Measurements from ENCODE around the gene NOL11.
"Not testable (repeated sequence)": the region's sequence is repeated elsewhere in the genome, so short reads cannot be mapped to it uniquely, and the experiment has no call there.

Gene NOL11

GRCh38 chr17:67750067-67750466 is 32.3 kb downstream of the NOL11 start:
- in situ Hi-C loops (cut with MboI; ENCODE audit: low pct_unique_long_range_greater_than_20kb, low sequenced_read_pairs, unreplicated experiment): no loop called here
- no peak for DNase-seq (ENCODE audit: low spot score)
- no peak for TF ChIP-seq CTCF (IDR thresholded peaks at IDR 0.05; ENCODE audit: extremely low read depth, insufficient read depth, missing control alignments)

- DNase-seq (ENCODE audit: low spot score): no peak
- in situ Hi-C loops (cut with MboI; ENCODE audit: low pct_unique_long_range_greater_than_20kb, low sequenced_read_pairs, unreplicated experiment): no loop called here
- TF ChIP-seq CTCF (IDR thresholded peaks at IDR 0.05; ENCODE audit: extremely low read depth, insufficient read depth, missing control alignments): no peak
Observed at GRCh38 chr17:67751101-67752074, 33.7 kb downstream of the NOL11 start.

- in situ Hi-C loops (cut with MboI; ENCODE audit: low pct_unique_long_range_greater_than_20kb, low sequenced_read_pairs, unreplicated experiment); DNase-seq (ENCODE audit: low spot score): not testable (repeated sequence)
Observed at GRCh38 chr17:67752160-67752559, 34.4 kb downstream of the NOL11 start.

GRCh38 chr17:67753026-67753425 is 35.3 kb downstream of the NOL11 start:
- TF ChIP-seq CTCF (IDR thresholded peaks at IDR 0.05; ENCODE audit: extremely low read depth, insufficient read depth, missing control alignments): no peak
- no peak for DNase-seq (ENCODE audit: low spot score)
- in situ Hi-C loops (cut with MboI; ENCODE audit: low pct_unique_long_range_greater_than_20kb, low sequenced_read_pairs, unreplicated experiment): no loop called here

- in situ Hi-C loops (cut with MboI; ENCODE audit: low pct_unique_long_range_greater_than_20kb, low sequenced_read_pairs, unreplicated experiment): no loop called here
- TF ChIP-seq CTCF (IDR thresholded peaks at IDR 0.05; ENCODE audit: extremely low read depth, insufficient read depth, missing control alignments): no peak
- no peak for DNase-seq (ENCODE audit: low spot score)
Observed at GRCh38 chr17:67754001-67754400, 36.3 kb downstream of the NOL11 start.

- DNase-seq (ENCODE audit: low spot score); in situ Hi-C loops (cut with MboI; ENCODE audit: low pct_unique_long_range_greater_than_20kb, low sequenced_read_pairs, unreplicated experiment): not testable (repeated sequence)
Observed at GRCh38 chr17:67754686-67755085, 37.0 kb downstream of the NOL11 start.

GRCh38 chr17:67756766-67757165 is 39.0 kb downstream of the NOL11 start:
- in situ Hi-C loops (cut with MboI; ENCODE audit: low pct_unique_long_range_greater_than_20kb, low sequenced_read_pairs, unreplicated experiment); DNase-seq (ENCODE audit: low spot score): not testable (repeated sequence)

GRCh38 chr17:67759355-67760171 is 41.8 kb downstream of the NOL11 start:
- in situ Hi-C loops (cut with MboI; ENCODE audit: low pct_unique_long_range_greater_than_20kb, low sequenced_read_pairs, unreplicated experiment): no loop called here
- no peak for DNase-seq (ENCODE audit: low spot score)
- no peak for TF ChIP-seq CTCF (IDR thresholded peaks at IDR 0.05; ENCODE audit: extremely low read depth, insufficient read depth, missing control alignments)
